Calu3 (cell line): ENCODE data around the gene SNRNP200. TPM values are rescaled to one million over a fixed set of nuclear protein-coding genes. Genes with fewer than 3 reads are reported as not detected.

Source experiments
- BruUV-seq: library from RNA; stranded (reverse); fragments of 400-500 nt; replicated peaks from 2 replicates; lab custom pipeline; 2021; lab: Mats Ljungman, UMichigan
- CTCF ChIA-PET: fragments of 300-600 bp; sonication (Branson Sonifier 250); formaldehyde crosslinking; loops from one replicate; lab custom pipeline; 2022; ENCODE audit warnings: antibody characterized with exemption; lab: Charles Lee
- DNase-seq: peaks from one replicate; pipeline ENCODE4 v3.0.0; 2022
- H3K27ac Mint-ChIP-seq: one replicate; pipeline ENCODE4 v1.8.0; 2022; ENCODE audit warnings: mixed read lengths; ENCODE audit not compliant: unreplicated experiment
- H3K27me3 Mint-ChIP-seq: one replicate; pipeline ENCODE4 v1.8.0; 2022; ENCODE audit warnings: mixed read lengths; ENCODE audit not compliant: unreplicated experiment
- H3K36me3 Mint-ChIP-seq: one replicate; pipeline ENCODE4 v1.8.0; 2022; ENCODE audit warnings: mild to moderate bottlenecking, moderate library complexity, mixed read lengths; ENCODE audit not compliant: insufficient read depth, unreplicated experiment
- H3K4me1 Mint-ChIP-seq: one replicate; pipeline ENCODE4 v1.8.0; 2022; ENCODE audit warnings: mild to moderate bottlenecking, low read depth, mixed read lengths; ENCODE audit not compliant: unreplicated experiment
- H3K4me3 Mint-ChIP-seq: one replicate; pipeline ENCODE4 v1.8.0; 2022; ENCODE audit warnings: mild to moderate bottlenecking, low read depth, moderate library complexity, mixed read lengths; ENCODE audit not compliant: unreplicated experiment
- H3K9me3 Mint-ChIP-seq: one replicate; pipeline ENCODE4 v1.8.0; 2022; ENCODE audit warnings: low read depth, mixed read lengths; ENCODE audit not compliant: unreplicated experiment
- CTCF ChIP-seq: fragments of 200-600 bp; IDR thresholded peaks from one replicate; pipeline ENCODE4 v1.8.0; 2022; ENCODE audit warnings: antibody characterized with exemption; ENCODE audit not compliant: unreplicated experiment
- intact Hi-C: fragments of 100-400 bp; cut with micrococcal nuclease; formaldehyde crosslinking; loops from one replicate; pipeline ENCODE4 v1.10.0; 2022; ENCODE audit not compliant: unreplicated experiment
- total RNA-seq: library from RNA; stranded (reverse); gene quantifications from 2 replicates; pipeline ENCODE4 v1.2.3, GENCODE V29; 2022

The SNRNP200 gene
- total RNA-seq, 1 experiment from 2014 or later = 140 TPM

- peaks cover 27% of the 10 kb centered on the region for H3K36me3 Mint-ChIP-seq
- no peak overlapping the region for H3K4me3 Mint-ChIP-seq
- no peaks in the 10 kb centered on the region for H3K27me3 Mint-ChIP-seq
- CTCF ChIA-PET = no interaction called here
- H3K4me1 Mint-ChIP-seq = peaks cover 1% of the 10 kb centered on the region
- intact Hi-C loops = no loop called here
- TF ChIP-seq CTCF = no peak
- no TSS peak for BruUV-seq
- no peaks in the 10 kb centered on the region for H3K9me3 Mint-ChIP-seq
- no peak for DNase-seq
- no peak overlapping the region for H3K27ac Mint-ChIP-seq
Measured at GRCh38 chr2:96347395-96347794, 42.0 kb upstream of the SNRNP200 start.

GRCh38 chr2:96345868-96346462, 40.6 kb upstream of the SNRNP200 start:
- no peaks in the 10 kb centered on the region for H3K27me3 Mint-ChIP-seq
- no peaks in the 10 kb centered on the region for H3K9me3 Mint-ChIP-seq
- CTCF ChIA-PET = interaction anchor here (0.6 to 1.5 kb wide), 3 partner anchors 25 to 67 kb away, joined by 3 to 4 read pairs (median 3); no protein-coding TSS in a partner anchor
- BruUV-seq = no TSS peak
- no peak overlapping the region for H3K27ac Mint-ChIP-seq
- peaks cover 22% of the 10 kb centered on the region for H3K36me3 Mint-ChIP-seq
- intact Hi-C loops = no loop called here
- DNase-seq = no peak
- peaks cover 16% of the 10 kb centered on the region for H3K4me1 Mint-ChIP-seq
- H3K4me3 Mint-ChIP-seq = no peak overlapping the region
- TF ChIP-seq CTCF = no peak

- Mint-ChIP-seq H3K36me3 (peaks cover 24% of the 10 kb centered on the region), H3K27ac (no peak overlapping the region), H3K4me1 (peaks cover 19% of the 10 kb centered on the region), H3K9me3 (no peaks in the 10 kb centered on the region), H3K27me3 (no peaks in the 10 kb centered on the region), H3K4me3 (no peak overlapping the region)
- BruUV-seq = no TSS peak
- DNase-seq = no peak
- no peak for TF ChIP-seq CTCF
- CTCF ChIA-PET = interaction anchor here (0.6 to 1.5 kb wide), 3 partner anchors 24 to 68 kb away, joined by 3 to 4 read pairs (median 3); no protein-coding TSS in a partner anchor
- intact Hi-C loops = no loop called here
Measured at GRCh38 chr2:96345438-96345837, 40.1 kb upstream of the SNRNP200 start.

- Mint-ChIP-seq H3K9me3 (no peaks in the 10 kb centered on the region), H3K4me3 (no peak overlapping the region), H3K27ac (no peak overlapping the region), H3K36me3 (peaks cover 28% of the 10 kb centered on the region), H3K27me3 (no peaks in the 10 kb centered on the region), H3K4me1 (peaks cover 31% of the 10 kb centered on the region)
- BruUV-seq = no TSS peak
- CTCF ChIA-PET = no interaction called here
- intact Hi-C loops = loop anchor here (5.0 kb wide), 1 partner anchor 163 kb away; the partner anchor contains the start of gene NEURL3
- no peak for TF ChIP-seq CTCF
- no peak for DNase-seq
Measured at GRCh38 chr2:96344011-96344410, 38.7 kb upstream of the SNRNP200 start.
